ENCODE results near the gene ARL2BP. TPM values are rescaled to one million over a fixed set of nuclear protein-coding genes. Genes with fewer than 3 reads are reported as not detected.

Gene ARL2BP
- total RNA-seq, 1 donor from 2014 or later: 35.9 TPM

Other genes with a start within 250 kb of the ARL2BP start
- gene CPNE2, start 152.7 kb upstream of the ARL2BP start, total RNA-seq: 35.4 to 38.4 TPM (median 36.4 TPM) in 3 replicates
- gene PSME3IP1, start 59.2 kb upstream of the ARL2BP start, total RNA-seq: 105 to 112 TPM (median 107 TPM) in 3 replicates
- gene RSPRY1, start 58.9 kb upstream of the ARL2BP start, total RNA-seq: 43.8 to 50.7 TPM (median 44.0 TPM) in 3 replicates
- gene PLLP, start 39.4 kb downstream of the ARL2BP start, total RNA-seq: 1.1 to 1.8 TPM (median 1.2 TPM) in 3 replicates
- not detected in 3 replicates for gene CCL22, start 113.5 kb downstream of the ARL2BP start, total RNA-seq
- gene CX3CL1, start 127.2 kb downstream of the ARL2BP start, total RNA-seq: 2.3 to 3.1 TPM (median 2.5 TPM) in 3 replicates
- gene CCL17, start 159.5 kb downstream of the ARL2BP start, total RNA-seq: not detected in 3 replicates
- gene CIAPIN1, start 202.1 kb downstream of the ARL2BP start, total RNA-seq: 57.5 to 62.9 TPM (median 59.0 TPM) in 3 replicates
- gene COQ9, start 202.2 kb downstream of the ARL2BP start, total RNA-seq: 43.5 to 48.3 TPM (median 47.4 TPM) in 3 replicates
- gene POLR2C, start 217.4 kb downstream of the ARL2BP start, total RNA-seq: 62.1 to 69.1 TPM (median 65.0 TPM) in 3 replicates
- gene DOK4, start 241.2 kb downstream of the ARL2BP start, total RNA-seq: 79.0 to 83.6 TPM (median 83.6 TPM) in 3 replicates